Cardiac muscle cell (in vitro differentiated cells and primary cell): ENCODE measurements around the gene FRY. TPM values are rescaled to one million over a fixed set of nuclear protein-coding genes. Genes with fewer than 3 reads are reported as not detected.

ENCODE experiments used
- DNase-seq, 2 donors: peaks; one replicate each; pipeline versions ENCODE4 v3.0.0 to v3.0.0-alpha.2; 2010 to 2017; ENCODE audit warnings: low read depth in 1 of 2, low spot score in 1 of 2
- H3K27ac ChIP-seq: fragments of 200-600 bp; sonication (generic); 2 replicates; pipeline ENCODE4 v1.5.1; 2016
- H3K27me3 ChIP-seq: fragments of 200-600 bp; sonication (generic); 2 replicates; pipeline ENCODE4 v1.6.0; 2016; ENCODE audit warnings: control low read depth
- H3K36me3 ChIP-seq: fragments of 200-600 bp; sonication (generic); 2 replicates; pipeline ENCODE4 v1.5.1; 2016; ENCODE audit warnings: control low read depth
- H3K4me1 ChIP-seq: fragments of 200-600 bp; sonication (generic); 2 replicates; pipeline ENCODE4 v1.8.1; 2017; ENCODE audit warnings: low read depth, mild to moderate bottlenecking, mixed run types
- H3K4me3 ChIP-seq: fragments of 200-600 bp; sonication (generic); 2 replicates; pipeline ENCODE4 v1.5.1; 2016; ENCODE audit warnings: mild to moderate bottlenecking
- H3K9me3 ChIP-seq: fragments of 200-600 bp; sonication (generic); 2 replicates; pipeline ENCODE4 v1.5.1; 2017; ENCODE audit warnings: low read depth, mild to moderate bottlenecking, control low read depth
- CTCF ChIP-seq: IDR thresholded peaks from 2 replicates; pipeline ENCODE4 v1.5.1; 2012; ENCODE audit warnings: low read depth, mild to moderate bottlenecking, low read length
- polyA plus RNA-seq: library from polyadenylated mRNA; unstranded; fragments of >200 nt; fragmentation: Nextera tagmentation; extraction: Ambion mirVana; gene quantifications from 2 replicates; pipeline ENCODE4 v1.2.1, GENCODE V29; 2016
- total RNA-seq: library from RNA; depleted of rRNA; stranded (reverse); fragments of >200 nt; gene quantifications from 2 replicates; pipeline ENCODE4 v1.2.3, GENCODE V29; 2016

The FRY gene
- total and polyA plus RNA-seq, 2 experiments from 2014 or later: 2.4 to 13.2 TPM

GRCh38 chr13:32136716-32137115, 105.1 kb downstream of the FRY start:
- TF ChIP-seq CTCF: no peak
- Histone ChIP-seq H3K27ac (no peak overlapping the region), H3K27me3 (no peaks in the 10 kb centered on the region), H3K4me3 (no peak overlapping the region), H3K9me3 (no peaks in the 10 kb centered on the region), H3K36me3 (no peaks in the 10 kb centered on the region), H3K4me1 (peaks cover 8% of the 10 kb centered on the region)
- no peak for DNase-seq

GRCh38 chr13:32139251-32139650, 107.7 kb downstream of the FRY start:
- DNase-seq: no peak
- no peak for TF ChIP-seq CTCF
- Histone ChIP-seq H3K4me3 (no peak overlapping the region), H3K36me3 (no peaks in the 10 kb centered on the region), H3K27me3 (no peaks in the 10 kb centered on the region), H3K27ac (no peak overlapping the region), H3K4me1 (peaks cover 8% of the 10 kb centered on the region), H3K9me3 (no peaks in the 10 kb centered on the region)

GRCh38 chr13:32140109-32140508, 108.5 kb downstream of the FRY start:
- no peaks in the 10 kb centered on the region for H3K36me3 ChIP-seq
- no peak for DNase-seq
- H3K9me3 ChIP-seq: no peaks in the 10 kb centered on the region
- no peaks in the 10 kb centered on the region for H3K27me3 ChIP-seq
- no peak for TF ChIP-seq CTCF
- H3K4me3 ChIP-seq: no peak overlapping the region
- peaks cover 8% of the 10 kb centered on the region for H3K4me1 ChIP-seq
- H3K27ac ChIP-seq: no peak overlapping the region

GRCh38 chr13:32141462-32141861, 109.9 kb downstream of the FRY start:
- TF ChIP-seq CTCF: no peak
- no peaks in the 10 kb centered on the region for H3K9me3 ChIP-seq
- no peaks in the 10 kb centered on the region for H3K36me3 ChIP-seq
- peaks cover 8% of the 10 kb centered on the region for H3K4me1 ChIP-seq
- DNase-seq: no peak
- H3K27ac ChIP-seq: no peak overlapping the region
- no peak overlapping the region for H3K4me3 ChIP-seq
- no peaks in the 10 kb centered on the region for H3K27me3 ChIP-seq

GRCh38 chr13:32142115-32142514, 110.5 kb downstream of the FRY start:
- Histone ChIP-seq H3K4me1 (peaks cover 8% of the 10 kb centered on the region), H3K27me3 (no peaks in the 10 kb centered on the region), H3K9me3 (no peaks in the 10 kb centered on the region), H3K4me3 (no peak overlapping the region), H3K36me3 (no peaks in the 10 kb centered on the region), H3K27ac (no peak overlapping the region)
- no peak for TF ChIP-seq CTCF
- DNase-seq: no peak

- no peak overlapping the region for H3K27ac ChIP-seq
- no peak for TF ChIP-seq CTCF
- peak; percentile 26 to 81 for DNase-seq
Observed at GRCh38 chr13:32142956-32143375, 111.4 kb downstream of the FRY start.

More at GRCh38 chr13:32142956-32143375, 111.4 kb downstream of the FRY start:
- H3K9me3 ChIP-seq: no peaks in the 10 kb centered on the region
- no peaks in the 10 kb centered on the region for H3K27me3 ChIP-seq
- H3K4me3 ChIP-seq: no peak overlapping the region
- H3K4me1 ChIP-seq: peaks cover 12% of the 10 kb centered on the region
- no peaks in the 10 kb centered on the region for H3K36me3 ChIP-seq
